B cell (primary cell): ENCODE data around the gene SFMBT1. TPM values are rescaled to one million over a fixed set of nuclear protein-coding genes. Genes with fewer than 3 reads are reported as not detected.

ENCODE experiments used
- ATAC-seq: fragments of 200-7000 bp; cut with Tn5 transposase; one replicate; pipeline ENCODE4 v1.10.0; 2021; ENCODE audit warnings: low read depth, mild to moderate bottlenecking, moderate number of reproducible peaks, moderate library complexity
- CTCF ChIA-PET: fragments of 350-600 bp; sonication (Branson Sonifier 250); formaldehyde crosslinking; loops from one replicate; lab custom pipeline; 2021; ENCODE audit warnings: antibody characterized with exemption, inconsistent platforms; lab: Charles Lee
- POLR2A ChIA-PET: fragments of 350-600 bp; sonication (Branson Sonifier 250); formaldehyde crosslinking; loops from one replicate; lab custom pipeline; 2021; ENCODE audit warnings: antibody characterized with exemption; lab: Charles Lee
- DNase-seq: peaks from one replicate; pipeline ENCODE4 v3.0.0; 2013
- H2AFZ ChIP-seq: 2 replicates; pipeline ENCODE4 v1.6.1; 2012; ENCODE audit warnings: mild to moderate bottlenecking, low read depth, low read length; ENCODE audit not compliant: insufficient read depth, poor library complexity, severe bottlenecking
- H3K27ac ChIP-seq, 2 donors: 1 replicate in 1 of 2; 2 replicates in 1 of 2; pipeline ENCODE4 v1.5.1; 2012 to 2013; ENCODE audit warnings: low read length in 2 of 2, mild to moderate bottlenecking in 2 of 2, moderate library complexity in 1 of 2
- H3K27me3 ChIP-seq, 4 experiments: fragments of 200-600 bp in 1 of 4; sonication (generic) in 1 of 4; replicated peaks in 1 of 4; 1 replicate in 2 of 4; 2 replicates in 2 of 4; pipeline versions ENCODE4 v1.6.1 to v1.7.0; 2013 to 2016; ENCODE audit warnings: low read length in 3 of 4, mild to moderate bottlenecking in 2 of 4, mixed read lengths in 1 of 4, moderate library complexity in 1 of 4; ENCODE audit not compliant: insufficient read depth in 4 of 4, control insufficient read depth in 3 of 4; ENCODE audit errors: control extremely low read depth in 1 of 4
- H3K36me3 ChIP-seq, 2 experiments: replicated peaks in 1 of 2; 1 replicate in 1 of 2; 2 replicates in 1 of 2; pipeline versions ENCODE4 v1.6.1 to v1.7.1; 2013; ENCODE audit warnings: low read length in 1 of 2; ENCODE audit not compliant: insufficient read depth in 2 of 2, control insufficient read depth in 1 of 2; ENCODE audit errors: control extremely low read depth in 1 of 2, extremely low read depth in 1 of 2
- H3K4me1 ChIP-seq, 2 donors: fragments of 200-600 bp in 1 of 2; sonication (generic) in 1 of 2; 1 replicate in 1 of 2; 2 replicates in 1 of 2; pipeline versions ENCODE4 v1.5.1 to v1.6.1; 2013 to 2017; ENCODE audit warnings: low read length in 2 of 2; ENCODE audit not compliant: control insufficient read depth in 2 of 2, insufficient read depth in 2 of 2
- H3K4me2 ChIP-seq: replicated peaks from 2 replicates; pipeline ENCODE3; 2012; ENCODE audit warnings: mild to moderate bottlenecking, low read depth, low read length; ENCODE audit not compliant: poor library complexity, severe bottlenecking
- H3K4me3 ChIP-seq, 5 experiments: fragments of 200-600 bp in 1 of 5; sonication (generic) in 1 of 5; 1 replicate in 3 of 5; 2 replicates in 2 of 5; pipeline versions ENCODE4 v1.5.1 to v1.7.0; 2011 to 2016; ENCODE audit warnings: low read length in 4 of 5, mild to moderate bottlenecking in 4 of 5, low read depth in 2 of 5, control low read depth in 1 of 5, moderate library complexity in 1 of 5; ENCODE audit not compliant: insufficient read depth in 1 of 5; ENCODE audit errors: control extremely low read depth in 1 of 5, extremely low read depth in 1 of 5
- H3K79me2 ChIP-seq: fragments of 200-600 bp; sonication (generic); one replicate; pipeline ENCODE4 v1.6.0; 2016; ENCODE audit warnings: low read length; ENCODE audit not compliant: control insufficient read depth, insufficient read depth
- H3K9ac ChIP-seq: fragments of 200-600 bp; sonication (generic); 2 replicates; pipeline ENCODE4 v1.6.1; 2017; ENCODE audit warnings: mild to moderate bottlenecking, low read length, moderate library complexity
- H3K9me3 ChIP-seq, 3 donors: one replicate each; pipeline versions ENCODE4 v1.6.1 to v1.7.1; 2013; ENCODE audit warnings: low read length in 2 of 3; ENCODE audit not compliant: control insufficient read depth in 2 of 3, insufficient read depth in 1 of 3; ENCODE audit errors: control extremely low read depth in 1 of 3
- H4K20me1 ChIP-seq: 2 replicates; pipeline ENCODE4 v1.6.0; 2012; ENCODE audit warnings: mild to moderate bottlenecking, low read length; ENCODE audit not compliant: insufficient read depth, control insufficient read depth, poor library complexity, severe bottlenecking
- H3K27ac Mint-ChIP-seq: one replicate; pipeline ENCODE4 v1.8.0; 2021; ENCODE audit warnings: mixed read lengths
- H3K27me3 Mint-ChIP-seq: one replicate; pipeline ENCODE4 v1.8.0; 2021; ENCODE audit warnings: mixed read lengths
- H3K4me1 Mint-ChIP-seq: one replicate; pipeline ENCODE4 v1.8.0; 2021; ENCODE audit warnings: mixed read lengths
- H3K4me3 Mint-ChIP-seq: one replicate; pipeline ENCODE4 v1.8.0; 2021; ENCODE audit warnings: mixed read lengths
- H3K9me3 Mint-ChIP-seq: one replicate; pipeline ENCODE4 v1.8.0; 2022; ENCODE audit warnings: mixed read lengths; ENCODE audit not compliant: insufficient read depth
- CTCF ChIP-seq: fragments of 200-600 bp; IDR thresholded peaks from one replicate; pipeline ENCODE4 v1.8.0; 2022; ENCODE audit warnings: antibody characterized with exemption, mild to moderate bottlenecking
- EZH2 ChIP-seq: IDR thresholded peaks from 2 replicates; pipeline ENCODE4 v1.6.1; 2012; ENCODE audit warnings: borderline replicate concordance, low read depth, mild to moderate bottlenecking, moderate library complexity, low read length; ENCODE audit not compliant: insufficient read depth, poor library complexity, severe bottlenecking
- WGBS: methylation state at CpG from one replicate; pipeline ENCODE4 v1.1.5; 2013; ENCODE audit warnings: missing lambda C conversion rate; ENCODE audit not compliant: insufficient coverage; 5-methylcytosine and 5-hydroxymethylcytosine counted together
- intact Hi-C: fragments of 100-400 bp; cut with micrococcal nuclease; formaldehyde crosslinking; loops from one replicate; pipeline ENCODE4 v1.10.0; 2022
- polyA plus RNA-seq: library from polyadenylated mRNA; depleted of rRNA; stranded (reverse); fragments of >200 nt; gene quantifications from 2 replicates; pipeline ENCODE4 v1.2.3, GENCODE V29; 2012
- total RNA-seq, 2 donors: library from RNA; stranded (reverse); fragments of 120-200 nt in 1 of 2; gene quantifications; 1 replicate in 1 of 2; 2 replicates in 1 of 2; pipeline versions ENCODE4 v1.2.3 to v1.2.4, GENCODE V29; 2013 to 2022

SFMBT1 gene
- total and polyA plus RNA-seq, 2 donors (not counting 1 experiment from before 2014, with no cell fraction given): 9.9 to 55.8 TPM

- H4K20me1 ChIP-seq: no peaks in the 10 kb centered on the region
- ATAC-seq (no peak), DNase-seq (no peak)
- no peaks in the 10 kb centered on the region for H3K27me3 ChIP-seq
- TF ChIP-seq CTCF (no peak), EZH2 (no peak)
- H3K9me3 ChIP-seq: no peaks in the 10 kb centered on the region
- no peaks in the 10 kb centered on the region for H3K9me3 Mint-ChIP-seq
- POLR2A ChIA-PET: no interaction called here
- no peak overlapping the region for H3K4me3 Mint-ChIP-seq
- no peak overlapping the region for H3K9ac ChIP-seq
- intact Hi-C loops: no loop called here
- H2AFZ ChIP-seq: no peak overlapping the region
- 90% methylated on average over 3 of the region's 6 CpGs for WGBS
- no peak overlapping the region for H3K27ac Mint-ChIP-seq
- no peak overlapping the region for H3K4me3 ChIP-seq
- no peak overlapping the region for H3K27ac ChIP-seq
- no peaks in the 10 kb centered on the region for H3K79me2 ChIP-seq
- no peaks in the 10 kb centered on the region for H3K27me3 Mint-ChIP-seq
- peaks cover 16 to 54% of the 10 kb centered on the region in 2 experiments for H3K36me3 ChIP-seq
- CTCF ChIA-PET: no interaction called here
- no peaks in the 10 kb centered on the region for H3K4me1 ChIP-seq
- H3K4me2 ChIP-seq: no peak overlapping the region
- no peaks in the 10 kb centered on the region for H3K4me1 Mint-ChIP-seq
These were observed 135.1 kb downstream of the SFMBT1 start for GRCh38 chr3:52910823-52911222.

GRCh38 chr3:52907497-52907896 lies 138.4 kb downstream of the SFMBT1 start:
- H3K9me3 Mint-ChIP-seq: no peaks in the 10 kb centered on the region
- no peaks in the 10 kb centered on the region for H3K9me3 ChIP-seq
- WGBS: 100% methylated on average over 4 of the region's 5 CpGs
- no peaks in the 10 kb centered on the region for H4K20me1 ChIP-seq
- peaks cover 6 to 51% of the 10 kb centered on the region in 2 experiments for H3K36me3 ChIP-seq
- no peaks in the 10 kb centered on the region for H3K4me1 Mint-ChIP-seq
- no peak overlapping the region for H3K9ac ChIP-seq
- H3K4me1 ChIP-seq: no peaks in the 10 kb centered on the region
- H3K4me3 ChIP-seq: no peak overlapping the region
- POLR2A ChIA-PET: no interaction called here
- TF ChIP-seq EZH2 (no peak), CTCF (peak; percentile 15)
- CTCF ChIA-PET: interaction anchor here (1.0 to 2.8 kb wide), 9 partner anchors 8 to 166 kb away, joined by 3 to 14 read pairs (median 6); no protein-coding TSS in a partner anchor
- no peak overlapping the region for H3K27ac Mint-ChIP-seq
- no peak overlapping the region for H2AFZ ChIP-seq
- H3K79me2 ChIP-seq: no peaks in the 10 kb centered on the region
- no peaks in the 10 kb centered on the region for H3K27me3 ChIP-seq
- ATAC-seq (no peak), DNase-seq (no peak)
- intact Hi-C loops: loop anchor here (1.0 kb wide), 1 partner anchor 165 kb away; no protein-coding TSS in a partner anchor
- H3K27ac ChIP-seq: no peak overlapping the region
- H3K4me2 ChIP-seq: no peak overlapping the region
- H3K27me3 Mint-ChIP-seq: no peaks in the 10 kb centered on the region
- no peak overlapping the region for H3K4me3 Mint-ChIP-seq
